A549 (cell line): ENCODE results near the gene CIAO3. TPM values are rescaled to one million over a fixed set of nuclear protein-coding genes. Genes with fewer than 3 reads are reported as not detected.

Experiments used
- ATAC-seq, 2 experiments: fragments of 200-7000 bp in 1 of 2; fragments of >200 bp in 1 of 2; cut with Nextera tagmentation in 1 of 2; cut with Tn5 transposase in 1 of 2; 3 replicates each; pipeline versions ENCODE4 v1.8.0 to v1.9.1; 2018 to 2020; ENCODE audit warnings: mild to moderate bottlenecking in 1 of 2, moderate library complexity in 1 of 2
- CTCF ChIA-PET: fragments of 300-600 bp; sonication (Branson Sonifier 250); formaldehyde crosslinking; extraction: SDS; loops from one replicate; lab custom pipeline; 2021; ENCODE audit warnings: antibody characterized with exemption, inconsistent platforms; lab: Yijun Ruan, JAX
- POLR2A ChIA-PET: fragments of 350-600 bp; formaldehyde crosslinking; extraction: SDS; loops from one replicate; lab custom pipeline; 2021; ENCODE audit warnings: antibody characterized with exemption, inconsistent platforms; lab: Yijun Ruan, JAX
- DNase-seq, 2 experiments: peaks; one replicate each; pipeline versions ENCODE4 v3.0.0 to v3.0.0-alpha.2; 2011 to 2016; ENCODE audit warnings: low read depth in 1 of 2, low spot score in 1 of 2
- FAIRE-seq: peaks from 2 replicates; lab custom pipeline; 2011; peaks lifted over from hg19 to GRCh38; lab: Jason Lieb, UNC
- H3K27ac ChIP-seq, 2 experiments: fragments of >200 bp; sonication (Bioruptor Twin); formaldehyde crosslinking; 3 replicates each; pipeline ENCODE4 v1.5.1; 2016 to 2017
- H3K4me1 ChIP-seq: fragments of >200 bp; sonication (Bioruptor Twin); formaldehyde crosslinking; 3 replicates; pipeline ENCODE4 v1.6.1; 2016
- H3K4me2 ChIP-seq: fragments of >200 bp; sonication (Bioruptor Twin); formaldehyde crosslinking; 3 replicates; pipeline ENCODE4 v1.6.1; 2016
- H3K4me3 ChIP-seq: fragments of >200 bp; sonication (Bioruptor Twin); formaldehyde crosslinking; 3 replicates; pipeline ENCODE4 v1.5.1; 2016
- H3K9me3 ChIP-seq: fragments of >200 bp; sonication (Bioruptor Twin); formaldehyde crosslinking; 3 replicates; pipeline ENCODE4 v1.6.1; 2016
- BHLHE40 ChIP-seq: IDR thresholded peaks from 2 replicates; pipeline ENCODE4 v1.6.1; 2012; ENCODE audit warnings: low read depth, low read length, inconsistent platforms
- EHF ChIP-seq: fragments of 250-450 bp; sonication (Bioruptor Pico); IDR thresholded peaks from 2 replicates; pipeline ENCODE4 v1.5.0; 2020; ENCODE audit warnings: mild to moderate bottlenecking
- EP300 ChIP-seq, 2 experiments: fragments of >200 bp; sonication (Bioruptor Twin); formaldehyde crosslinking; IDR thresholded peaks; 2 replicates in 1 of 2; 3 replicates in 1 of 2; pipeline ENCODE4 v1.6.1; 2016 to 2017
- HOXA7 ChIP-seq: fragments of 250-450 bp; sonication (Bioruptor Pico); IDR thresholded peaks from 2 replicates; pipeline ENCODE4 v1.5.0; 2020; ENCODE audit warnings: mild to moderate bottlenecking, moderate library complexity
- HOXB13 ChIP-seq: fragments of 250-450 bp; sonication (Bioruptor Pico); IDR thresholded peaks from 2 replicates; pipeline ENCODE4 v1.5.0; 2020; ENCODE audit warnings: low read depth, mild to moderate bottlenecking, moderate library complexity
- JUN ChIP-seq, 2 experiments: fragments of >200 bp; sonication (Bioruptor Twin); formaldehyde crosslinking; IDR thresholded peaks; 2 replicates in 1 of 2; 3 replicates in 1 of 2; pipeline ENCODE4 v1.6.1; 2016 to 2017
- KDM1A ChIP-seq: fragments of 200-600 bp; sonication (generic); IDR thresholded peaks from 2 replicates; pipeline ENCODE4 v1.6.1; 2016; ENCODE audit warnings: low read depth, mild to moderate bottlenecking
- MAX ChIP-seq: IDR thresholded peaks from 2 replicates; pipeline ENCODE4 v1.6.1; 2012
- NR3C1 ChIP-seq: fragments of >200 bp; sonication (Bioruptor Twin); formaldehyde crosslinking; IDR thresholded peaks from 3 replicates; pipeline ENCODE4 v1.6.1; 2017
- PBX3 ChIP-seq: IDR thresholded peaks from 2 replicates; pipeline ENCODE4 v1.6.1; 2012
- POLR2A ChIP-seq: IDR thresholded peaks from 2 replicates; pipeline ENCODE4 v1.6.1; 2012; ENCODE audit warnings: mild to moderate bottlenecking, low read length
- POLR2AphosphoS2 ChIP-seq: conservative IDR thresholded peaks from 2 replicates; pipeline ENCODE4 v1.6.1; 2012; ENCODE audit warnings: low read length, improper control_type of control experiment, inconsistent platforms
- RARB ChIP-seq: fragments of 250-450 bp; sonication (Bioruptor Pico); IDR thresholded peaks from 2 replicates; pipeline ENCODE4 v1.8.0; 2021; ENCODE audit warnings: mild to moderate bottlenecking, moderate library complexity
- RNF2 ChIP-seq: fragments of 200-600 bp; sonication (generic); IDR thresholded peaks from 2 replicates; pipeline ENCODE4 v1.6.1; 2016; ENCODE audit warnings: low read depth, mild to moderate bottlenecking, antibody characterized with exemption, moderate library complexity, borderline replicate concordance
- ZFP36 ChIP-seq: fragments of 450-650 bp; IDR thresholded peaks from 2 replicates; pipeline ENCODE4 v1.6.1; 2014; ENCODE audit warnings: borderline replicate concordance; ENCODE audit not compliant: partially characterized antibody
- WGBS: methylation state at CpG from one replicate; pipeline ENCODE4 v1.1.6; 2017; ENCODE audit errors: missing lambda C conversion rate; 5-methylcytosine and 5-hydroxymethylcytosine counted together
- polyA plus RNA-seq, 4 experiments: library from polyadenylated mRNA; depleted of rRNA in 3 of 4; stranded (reverse); fragments of >200 nt; fragmentation: RNase III in 1 of 4; extraction: RNeasy Plus Mini Kit Qiagen cat#74134 plus additional on column Dnase treatment in 1 of 4; gene quantifications; 2 replicates in 3 of 4; 3 replicates in 1 of 4; pipeline ENCODE4 v1.2.3, GENCODE V29; 2011 to 2017
- TF ChIP-seq, protein P1 (sequence below): fragments of 450-650 bp; IDR thresholded peaks from 2 replicates; pipeline ENCODE4 v1.6.1; 2014; ENCODE audit warnings: antibody characterized with exemption

Gene CIAO3
- polyA plus RNA-seq, 2 of the 4 experiments (the other 2 are of a cell fraction): 17.4 to 23.0 TPM

- Histone ChIP-seq H3K4me1 (peaks cover 13% of the 10 kb centered on the region), H3K9me3 (no peaks in the 10 kb centered on the region), H3K4me2 (peak overlapping the region; percentile 100), H3K27ac (peak overlapping the region; percentile 89 to 91), H3K4me3 (peak overlapping the region; percentile 60)
- FAIRE-seq (no peak), ATAC-seq (peak; percentile 3 to 14; a peak in 5 of 6 replicates), DNase-seq (no peak)
- TF ChIP-seq MAX: peak; percentile 51
- TF ChIP-seq RNF2: 0 out of 2 replicates have a peak, but pooled peaks have one; percentile 80
- TF ChIP-seq, protein P1, sequence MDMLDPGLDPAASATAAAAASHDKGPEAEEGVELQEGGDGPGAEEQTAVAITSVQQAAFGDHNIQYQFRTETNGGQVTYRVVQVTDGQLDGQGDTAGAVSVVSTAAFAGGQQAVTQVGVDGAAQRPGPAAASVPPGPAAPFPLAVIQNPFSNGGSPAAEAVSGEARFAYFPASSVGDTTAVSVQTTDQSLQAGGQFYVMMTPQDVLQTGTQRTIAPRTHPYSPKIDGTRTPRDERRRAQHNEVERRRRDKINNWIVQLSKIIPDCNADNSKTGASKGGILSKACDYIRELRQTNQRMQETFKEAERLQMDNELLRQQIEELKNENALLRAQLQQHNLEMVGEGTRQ: 0 out of 2 replicates have a peak, but pooled peaks have one; percentile 3
- no peak for TF ChIP-seq HOXA7 (CRISPR knock-in tag)
- no peak for TF ChIP-seq BHLHE40
- POLR2A ChIA-PET: interaction anchor here (1.0 to 1.4 kb wide), 4 partner anchors 7 to 20 kb away, joined by 4 to 12 read pairs (median 6); partner anchors contain the start of gene METRN
- CTCF ChIA-PET: interaction anchor here (0.6 to 28.0 kb wide), 3 partner anchors 13 to 59 kb away, joined by 3 to 656 read pairs (median 46); partner anchors contain the start of genes ANTKMT, CCDC78, CIAO3 and FBXL16
- 3% methylated on average over 20 of the region's 61 CpGs for WGBS
These were observed 13.4 kb downstream of the CIAO3 start for GRCh38 chr16:727291-727977.

DNA sequence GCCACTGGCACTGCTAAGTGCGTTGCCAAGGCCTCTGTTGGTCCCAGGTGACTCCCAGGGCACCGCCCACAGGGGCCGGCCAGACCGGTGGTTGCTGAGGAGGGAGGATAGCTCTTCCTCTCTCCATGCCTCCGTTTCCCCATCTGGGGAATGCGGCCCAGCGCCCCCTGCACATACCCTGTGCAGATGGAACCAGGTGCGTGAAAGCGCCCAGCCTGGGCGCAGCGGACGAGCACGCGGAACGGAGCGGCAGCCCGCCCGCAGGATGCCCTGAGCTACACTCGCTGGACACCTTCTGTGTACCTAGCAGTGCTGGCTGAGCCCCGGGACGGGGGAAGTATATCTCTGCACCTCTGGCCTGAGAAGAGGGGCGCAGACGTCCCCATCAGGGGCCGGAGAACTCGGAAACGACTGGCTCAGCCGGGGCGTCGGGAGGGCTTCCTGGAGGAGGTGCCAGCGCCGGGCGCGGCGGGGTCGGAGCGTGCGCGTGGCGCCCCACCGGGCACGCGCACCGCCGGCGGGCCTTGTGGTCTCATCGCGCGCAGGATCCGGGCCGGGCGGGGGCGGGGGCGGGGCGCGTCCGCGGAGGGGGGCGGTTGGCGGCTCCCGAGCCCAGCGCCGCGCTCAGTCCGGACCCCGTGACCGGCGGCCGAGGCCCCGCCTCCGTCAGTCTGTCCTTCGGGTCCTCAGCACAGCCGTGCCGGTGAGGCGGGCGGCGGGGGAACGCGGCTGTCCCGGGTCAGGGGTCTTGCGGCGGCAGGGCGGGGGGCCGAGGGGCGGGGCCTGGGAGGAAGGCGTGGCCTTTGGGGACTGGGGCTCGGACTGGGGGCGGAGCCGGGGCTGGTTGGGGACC, 14.1 kb downstream of the CIAO3 start, which contains the start of the genes CCDC78 and HAGHL:
CCDC78 (minus strand) TSS at position 6 of the 853 bp plus-strand sequence. CDS start 76 bp downstream, outside the sequence.
HAGHL (plus strand) TSS at position 669 of the 853 bp plus-strand sequence. CDS start 404 bp downstream, outside the sequence.
- Histone ChIP-seq H3K4me2 (peak within 1 kb of the TSS; percentile 100), H3K9me3 (no peaks in the 10 kb centered on the region), H3K4me1 (peaks cover 19% of the 10 kb centered on the region), H3K4me3 (peak within 1 kb of the TSS; percentile 60), H3K27ac (peak within 1 kb of the TSS; percentile 89 to 91)
- ATAC-seq: peak; percentile 4 to 12; a peak in 4 of 6 replicates
- ChIA-PET CTCF (interaction anchor here (0.7 to 28.0 kb wide), 4 partner anchors 6 to 59 kb away, joined by 3 to 656 read pairs (median 336); partner anchors contain the start of genes ANTKMT, CCDC78, CIAO3 and FBXL16), POLR2A (interaction anchor here (1.2 to 4.2 kb wide), 2 partner anchors 11 to 15 kb away, joined by 5 to 23 read pairs; partner anchors contain the start of gene METRN)
- FAIRE-seq: no peak
- WGBS: 26% methylated on average over 28 of the region's 88 CpGs
- TF ChIP-seq POLR2AphosphoS2: 0 out of 2 replicates have a peak, but pooled peaks have one; percentile 45
- TF ChIP-seq RNF2: peak; percentile 66; the same call in 1 of the 2 replicates
- peak; percentile 98 for TF ChIP-seq ZFP36
- peak; percentile 63; the same call in 1 of the 2 replicates for TF ChIP-seq KDM1A
- peak in 1 of 2 experiments; percentile 59; a peak in 2 of 5 replicates for TF ChIP-seq JUN (IDR thresholded peaks at IDR 0.05)
- peak; percentile 41; the same call in 1 of the 2 replicates for TF ChIP-seq PBX3
- TF ChIP-seq NR3C1: no peak
- TF ChIP-seq EP300 (IDR thresholded peaks at IDR 0.05): no peak
- TF ChIP-seq EHF (CRISPR knock-in tag): no peak
- DNase-seq: no peak

DNA sequence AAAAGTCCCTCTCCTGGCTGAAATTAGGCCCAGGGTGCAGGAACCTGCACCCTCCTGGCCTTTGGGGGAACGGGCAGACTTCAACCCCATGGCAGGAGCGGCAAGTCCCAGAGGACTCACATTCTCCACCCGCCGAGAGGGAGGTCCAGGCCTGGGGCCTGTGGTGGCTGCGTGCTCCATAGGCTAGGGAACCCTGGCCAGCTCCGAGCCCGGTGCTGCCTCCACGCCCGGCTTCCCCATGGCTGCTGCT, 14.7 kb downstream of the CIAO3 start:
- no peaks in the 10 kb centered on the region for H3K9me3 ChIP-seq
- ATAC-seq: peak in 1 of 2 experiments; percentile 1; a peak in 2 of 6 replicates
- peak overlapping the region; percentile 100 for H3K4me2 ChIP-seq
- no peak for DNase-seq
- ChIA-PET CTCF (interaction anchor here (0.7 to 28.0 kb wide), 5 partner anchors 6 to 60 kb away, joined by 3 to 656 read pairs (median 17); partner anchors contain the start of genes ANTKMT, CCDC78, CIAO3 and FBXL16), POLR2A (interaction anchor here (1.2 to 4.2 kb wide), 2 partner anchors 11 to 14 kb away, joined by 5 to 23 read pairs; partner anchors contain the start of gene METRN)
- peak overlapping the region in 1 of 2 experiments; percentile 91; a peak in 4 of 6 replicates for H3K27ac ChIP-seq
- FAIRE-seq: no peak
- peaks cover 21% of the 10 kb centered on the region for H3K4me1 ChIP-seq
- peak overlapping the region; percentile 60; the same call in 1 of the 3 replicates for H3K4me3 ChIP-seq
- TF ChIP-seq POLR2A (0 out of 2 replicates have a peak, but pooled peaks have one; percentile 4), RARB (CRISPR knock-in tag) (no peak), HOXB13 (CRISPR knock-in tag) (no peak)
- WGBS: 84% methylated on average over 9 of the region's 9 CpGs
